H1 (cell line): ENCODE data around the gene FRY. TPM values are rescaled to one million over a fixed set of nuclear protein-coding genes. Genes with fewer than 3 reads are reported as not detected.

Source experiments
- CTCF ChIA-PET: fragments of 300-600 bp; sonication (Branson Sonifier 250); formaldehyde crosslinking; loops from one replicate; lab custom pipeline; 2021; ENCODE audit not compliant: partially characterized antibody; lab: Charles Lee
- POLR2A ChIA-PET: fragments of 300-600 bp; sonication (Branson Sonifier 250); formaldehyde crosslinking; loops from one replicate; lab custom pipeline; 2021; ENCODE audit warnings: inconsistent platforms; ENCODE audit not compliant: partially characterized antibody; lab: Charles Lee
- DNase-seq, 2 experiments: peaks; one replicate each; pipeline versions ENCODE4 v3.0.0 to v3.0.0-alpha.2; 2010 to 2022; ENCODE audit warnings: low spot score in 2 of 2, low read depth in 1 of 2, mixed read lengths in 1 of 2
- FAIRE-seq: peaks from 2 replicates; lab custom pipeline; 2011; peaks lifted over from hg19 to GRCh38; lab: Jason Lieb, UNC
- H2AFZ ChIP-seq: 2 replicates; pipeline ENCODE4 v1.8.1; 2012; ENCODE audit warnings: low read length, inconsistent platforms
- H2AK5ac ChIP-seq: 2 replicates; pipeline ENCODE4 v1.6.1; 2013; ENCODE audit warnings: low read depth, low read length
- H2BK120ac ChIP-seq: replicated peaks from 2 replicates; pipeline ENCODE3; 2013; ENCODE audit warnings: low read depth, low read length, inconsistent platforms
- H2BK12ac ChIP-seq: 2 replicates; pipeline ENCODE4 v1.6.1; 2013; ENCODE audit warnings: low read depth, low read length
- H2BK15ac ChIP-seq: 2 replicates; pipeline ENCODE4 v1.6.1; 2013; ENCODE audit warnings: low read length
- H2BK20ac ChIP-seq: 2 replicates; pipeline ENCODE4 v1.6.1; 2013; ENCODE audit warnings: low read length
- H2BK5ac ChIP-seq: 2 replicates; pipeline ENCODE4 v1.6.1; 2013; ENCODE audit warnings: low read depth, low read length
- H3K14ac ChIP-seq: 2 replicates; pipeline ENCODE4 v1.6.1; 2013; ENCODE audit warnings: inconsistent platforms; ENCODE audit not compliant: insufficient read length
- H3K18ac ChIP-seq: 2 replicates; pipeline ENCODE4 v1.6.1; 2013; ENCODE audit warnings: low read length; ENCODE audit errors: extremely low read depth
- H3K23ac ChIP-seq: 2 replicates; pipeline ENCODE4 v1.6.1; 2013; ENCODE audit warnings: inconsistent platforms; ENCODE audit not compliant: insufficient read length
- H3K23me2 ChIP-seq: 2 replicates; pipeline ENCODE4 v1.6.1; 2013; ENCODE audit warnings: low read depth, low read length
- H3K27ac ChIP-seq: 2 replicates; pipeline ENCODE4 v1.6.1; 2011; ENCODE audit warnings: low read depth, low read length, inconsistent platforms
- H3K27me3 ChIP-seq, 4 experiments: replicated peaks in 1 of 4; 1 replicate in 1 of 4; 2 replicates in 3 of 4; pipeline versions ENCODE4 v1.6.1 to v1.8.1; 2011 to 2013; ENCODE audit warnings: low read length in 3 of 4, mild to moderate bottlenecking in 3 of 4, inconsistent platforms in 2 of 4, mixed read lengths in 2 of 4, moderate library complexity in 1 of 4; ENCODE audit not compliant: control insufficient read depth in 3 of 4, insufficient read depth in 3 of 4; ENCODE audit errors: extremely low read depth in 1 of 4
- H3K36me3 ChIP-seq, 4 experiments: 2 replicates each; pipeline versions ENCODE4 v1.6.1 to v1.8.1; 2011 to 2013; ENCODE audit warnings: mild to moderate bottlenecking in 4 of 4, low read length in 3 of 4, moderate library complexity in 2 of 4, control low read depth in 1 of 4, inconsistent platforms in 1 of 4; ENCODE audit not compliant: insufficient read depth in 4 of 4, control insufficient read depth in 2 of 4
- H3K4ac ChIP-seq: replicated peaks from 2 replicates; pipeline ENCODE3; 2013; ENCODE audit warnings: low read length, low read depth, mixed read lengths, inconsistent platforms; ENCODE audit not compliant: insufficient read length
- H3K4me1 ChIP-seq, 4 experiments: replicated peaks in 1 of 4; 1 replicate in 1 of 4; 2 replicates in 3 of 4; pipeline versions ENCODE4 v1.6.1 to v1.8.1; 2011 to 2013; ENCODE audit warnings: low read length in 3 of 4, inconsistent platforms in 2 of 4, mixed read lengths in 1 of 4; ENCODE audit not compliant: insufficient read depth in 4 of 4, control insufficient read depth in 3 of 4
- H3K4me2 ChIP-seq, 2 experiments: 2 replicates each; pipeline versions ENCODE4 v1.6.1 to v1.8.1; 2011 to 2013; ENCODE audit warnings: low read depth in 2 of 2, low read length in 2 of 2, control low read depth in 1 of 2, inconsistent platforms in 1 of 2, mild to moderate bottlenecking in 1 of 2; ENCODE audit not compliant: insufficient read depth in 1 of 2
- H3K4me3 ChIP-seq, 4 experiments: fragments of 200-600, 300-600 bp in 1 of 4; sonication (generic), shearing (Covaris generic), sonication (Bioruptor Twin) in 1 of 4; 2 replicates each; pipeline versions ENCODE4 v1.5.1 to v1.8.1; 2011 to 2016; ENCODE audit warnings: low read length in 4 of 4, low read depth in 3 of 4, control low read depth in 2 of 4, inconsistent platforms in 2 of 4, mild to moderate bottlenecking in 2 of 4, mixed read lengths in 1 of 4, moderate library complexity in 1 of 4; ENCODE audit not compliant: insufficient read depth in 2 of 4; ENCODE audit errors: extremely low read depth in 1 of 4
- H3K56ac ChIP-seq: replicated peaks from 2 replicates; pipeline ENCODE3; 2013; ENCODE audit warnings: low read depth, mild to moderate bottlenecking, mixed read lengths, low read length, inconsistent platforms; ENCODE audit not compliant: insufficient read length
- H3K79me1 ChIP-seq: 2 replicates; pipeline ENCODE4 v1.6.1; 2013; ENCODE audit warnings: low read depth, low read length, control low read depth
- H3K79me2 ChIP-seq, 2 experiments: 2 replicates each; pipeline versions ENCODE4 v1.6.1 to v1.8.1; 2012 to 2013; ENCODE audit warnings: low read length in 2 of 2, mild to moderate bottlenecking in 2 of 2, inconsistent platforms in 1 of 2; ENCODE audit not compliant: insufficient read depth in 2 of 2, control insufficient read depth in 1 of 2
- H3K9ac ChIP-seq, 4 experiments: replicated peaks in 1 of 4; 1 replicate in 1 of 4; 2 replicates in 3 of 4; pipeline versions ENCODE4 v1.6.1 to v1.8.1; 2011 to 2013; ENCODE audit warnings: low read depth in 3 of 4, low read length in 3 of 4, control low read depth in 2 of 4, mild to moderate bottlenecking in 2 of 4, moderate library complexity in 2 of 4, inconsistent platforms in 1 of 4; ENCODE audit errors: extremely low read depth in 1 of 4
- H3K9me3 ChIP-seq, 2 experiments: 2 replicates each; pipeline versions ENCODE4 v1.6.1 to v1.8.1; 2012 to 2013; ENCODE audit warnings: mild to moderate bottlenecking in 2 of 2, moderate library complexity in 2 of 2, control low read depth in 1 of 2, inconsistent platforms in 1 of 2, low read depth in 1 of 2, low read length in 1 of 2, mixed read lengths in 1 of 2; ENCODE audit not compliant: insufficient read depth in 2 of 2
- H4K20me1 ChIP-seq, 2 experiments: replicated peaks in 1 of 2; 2 replicates each; pipeline versions ENCODE3 to v1.8.1; 2011 to 2013; ENCODE audit warnings: inconsistent platforms in 2 of 2, low read length in 2 of 2, mild to moderate bottlenecking in 1 of 2; ENCODE audit not compliant: insufficient read depth in 2 of 2, control insufficient read depth in 1 of 2
- H4K5ac ChIP-seq: 2 replicates; pipeline ENCODE4 v1.6.1; 2013; ENCODE audit warnings: low read length, low read depth, mixed read lengths, inconsistent platforms; ENCODE audit not compliant: insufficient read length
- H4K8ac ChIP-seq: 2 replicates; pipeline ENCODE4 v1.8.0; 2013; ENCODE audit warnings: mild to moderate bottlenecking, moderate library complexity, low read length, inconsistent platforms; ENCODE audit not compliant: insufficient read depth; ENCODE audit errors: extremely low read depth
- H4K91ac ChIP-seq: replicated peaks from 2 replicates; pipeline ENCODE3; 2013; ENCODE audit warnings: low read length, mixed read lengths, inconsistent platforms; ENCODE audit not compliant: insufficient read length
- BRCA1 ChIP-seq: IDR thresholded peaks from 2 replicates; pipeline ENCODE4 v1.6.1; 2012; ENCODE audit warnings: low read depth, low read length, improper control_type of control experiment
- GABPA ChIP-seq: IDR thresholded peaks from 2 replicates; pipeline ENCODE4 v1.6.1; 2011; ENCODE audit warnings: mild to moderate bottlenecking, low read length, moderate library complexity, borderline replicate concordance; ENCODE audit not compliant: insufficient read depth
- RAD21 ChIP-seq, 2 experiments: IDR thresholded peaks in 1 of 2; conservative IDR thresholded peaks in 1 of 2; 2 replicates each; pipeline ENCODE4 v1.6.1; 2011; ENCODE audit warnings: low read depth in 2 of 2, low read length in 2 of 2, improper control_type of control experiment in 1 of 2, inconsistent platforms in 1 of 2, mild to moderate bottlenecking in 1 of 2, moderate library complexity in 1 of 2
- SIX5 ChIP-seq: IDR thresholded peaks from 2 replicates; pipeline ENCODE4 v1.6.1; 2011; ENCODE audit warnings: mild to moderate bottlenecking, low read depth, low read length
- SP2 ChIP-seq: IDR thresholded peaks from 2 replicates; pipeline ENCODE4 v1.6.1; 2012; ENCODE audit warnings: mild to moderate bottlenecking, low read length, inconsistent platforms
- TCF12 ChIP-seq: IDR thresholded peaks from 2 replicates; pipeline ENCODE4 v1.6.1; 2011; ENCODE audit warnings: low read depth, mild to moderate bottlenecking, low read length
- TEAD4 ChIP-seq: IDR thresholded peaks from 2 replicates; pipeline ENCODE4 v1.6.1; 2012; ENCODE audit warnings: low read depth, low read length, inconsistent platforms, mixed read lengths
- WGBS, 2 experiments: shearing (Covaris generic) in 1 of 2; methylation state at CpG; one replicate each; pipeline versions ENCODE4 v1.1.6 to v1.1.7; 2013 to 2015; ENCODE audit warnings: low lambda C conversion rate in 2 of 2, mixed read lengths in 2 of 2, inconsistent platforms in 1 of 2, low coverage in 1 of 2, missing lambda C conversion rate in 1 of 2; ENCODE audit not compliant: insufficient replicate concordance in 2 of 2, insufficient coverage in 1 of 2, insufficient read length in 1 of 2; ENCODE audit errors: extremely low coverage in 1 of 2, missing lambda C conversion rate in 1 of 2; 5-methylcytosine and 5-hydroxymethylcytosine counted together
- polyA plus RNA-seq, 7 experiments: library from polyadenylated mRNA; depleted of rRNA in 3 of 7; stranded (reverse) in 5 of 7; unstranded in 2 of 7; fragments of >200 nt in 5 of 7; fragments of 200-250 nt in 2 of 7; gene quantifications; 1 replicate in 5 of 7; 2 replicates in 1 of 7; 4 replicates in 1 of 7; pipeline versions ENCODE4 v1.2.1 to v1.2.3, GENCODE V29; 2011 to 2013; ENCODE audit warnings: missing spikeins in 2 of 7, mixed read lengths in 2 of 7
- total RNA-seq: library from RNA; stranded (reverse); fragmentation: NEBNext Ultra II Directional; extraction: Animal tissue kit (Norgen Biotek cat#: 25700); gene quantifications from 2 replicates; pipeline ENCODE4 v1.2.1, GENCODE V29; 2021

The FRY gene
- total and polyA plus RNA-seq, 2 of the 8 experiments (the other 6 are each of a cell fraction or from before 2014, with no cell fraction given) = 4.3 to 9.2 TPM

GRCh38 chr13:32254916-32255723 lies 223.5 kb downstream of the FRY start:
- no peak overlapping the region for H2BK15ac ChIP-seq
- H2AFZ ChIP-seq = no peak overlapping the region
- ChIA-PET CTCF (interaction anchor here (0.7 to 3.9 kb wide), 8 partner anchors 9 to 93 kb away, joined by 3 to 26 read pairs (median 4); no protein-coding TSS in a partner anchor), POLR2A (interaction anchor here (1.5 kb wide), 1 partner anchor 60 kb away, joined by 7 read pairs; the partner anchor contains the start of genes BRCA2 and ZAR1L)
- no peak overlapping the region for H3K27ac ChIP-seq
- no peak overlapping the region for H3K56ac ChIP-seq
- H3K9ac ChIP-seq = no peak overlapping the region; a peak in 1 of 7 replicates
- H2AK5ac ChIP-seq = no peak overlapping the region
- H3K36me3 ChIP-seq = peaks cover 0 to 3% (median 0%) of the 10 kb centered on the region in 4 experiments; a peak in 1 of 8 replicates
- no peak overlapping the region for H2BK120ac ChIP-seq
- H3K4me1 ChIP-seq = no peaks in the 10 kb centered on the region
- no peak overlapping the region for H2BK5ac ChIP-seq
- H4K8ac ChIP-seq = no peak overlapping the region
- TF ChIP-seq RAD21 (IDR thresholded peaks at IDR 0.05 in 1 of 2, conservative IDR thresholded peaks at IDR 0.05 in 1 of 2; ENCODE audit: low read depth in 2 of 2, low read length in 2 of 2) (no peak), GABPA (no peak), SIX5 (no peak), BRCA1 (no peak), SP2 (no peak), TCF12 (no peak), TEAD4 (no peak)
- H2BK20ac ChIP-seq = no peak overlapping the region
- H4K5ac ChIP-seq = no peak overlapping the region
- H3K4me3 ChIP-seq = no peak overlapping the region
- 90% methylated on average over 10 of the region's 10 CpGs; no CpG with 5 or more reads in 1 of the 2 experiments for WGBS, 2 experiments
- no peaks in the 10 kb centered on the region for H3K23me2 ChIP-seq
- no peak for FAIRE-seq
- H3K23ac ChIP-seq = no peak overlapping the region
- no peaks in the 10 kb centered on the region for H3K27me3 ChIP-seq
- H3K4ac ChIP-seq = no peak overlapping the region
- H3K79me2 ChIP-seq = no peaks in the 10 kb centered on the region
- no peaks in the 10 kb centered on the region for H3K79me1 ChIP-seq
- H3K18ac ChIP-seq = no peak overlapping the region
- H4K91ac ChIP-seq = no peak overlapping the region
- H3K4me2 ChIP-seq = no peak overlapping the region
- no peaks in the 10 kb centered on the region for H4K20me1 ChIP-seq
- H3K14ac ChIP-seq = no peak overlapping the region
- no peak overlapping the region for H2BK12ac ChIP-seq
- no peaks in the 10 kb centered on the region for H3K9me3 ChIP-seq
- DNase-seq = no peak
